T-helper 2 cell treated with Interferon-gamma antibody and Interleukin-4, amounts not matched to agents 100 ng/mL and 5 ng/mL, for 36 hours (primary cell): ENCODE data around the gene KLHDC10. TPM values are rescaled to one million over a fixed set of nuclear protein-coding genes. Genes with fewer than 3 reads are reported as not detected.
"Not testable (repeated sequence)": the region's sequence is repeated elsewhere in the genome, so short reads cannot be mapped to it uniquely, and the experiment has no call there.

Experiments used
- intact Hi-C: fragments of 100-400 bp; cut with micrococcal nuclease; formaldehyde crosslinking; loops from one replicate; pipeline ENCODE4 v1.15.1; 2023
- total RNA-seq: library from RNA; stranded (reverse); gene quantifications from 2 replicates; pipeline ENCODE4 v1.2.3, GENCODE V29; 2022

Gene KLHDC10
- total RNA-seq, 1 donor from 2014 or later = 14.5 TPM

DNA sequence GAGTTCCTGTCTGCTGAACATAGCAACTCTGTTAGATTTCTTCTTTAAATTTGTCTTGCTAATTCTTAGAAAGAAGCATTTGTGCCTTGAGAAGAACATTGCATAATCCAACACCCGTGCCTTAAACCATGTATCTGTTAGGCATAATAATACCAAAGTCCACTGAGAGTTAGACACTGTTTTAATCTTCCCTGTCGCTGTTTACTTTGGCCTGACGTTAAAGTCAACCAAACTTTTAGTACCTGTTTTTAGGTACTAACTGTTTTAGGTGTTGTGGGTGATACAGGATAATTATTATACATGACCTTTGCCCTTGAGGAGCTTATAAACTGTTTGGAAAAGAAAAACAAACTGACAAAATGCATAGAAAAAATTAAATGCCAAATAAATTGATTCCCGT lies 43.6 kb downstream of the KLHDC10 start:
- intact Hi-C loops = no loop called here

DNA sequence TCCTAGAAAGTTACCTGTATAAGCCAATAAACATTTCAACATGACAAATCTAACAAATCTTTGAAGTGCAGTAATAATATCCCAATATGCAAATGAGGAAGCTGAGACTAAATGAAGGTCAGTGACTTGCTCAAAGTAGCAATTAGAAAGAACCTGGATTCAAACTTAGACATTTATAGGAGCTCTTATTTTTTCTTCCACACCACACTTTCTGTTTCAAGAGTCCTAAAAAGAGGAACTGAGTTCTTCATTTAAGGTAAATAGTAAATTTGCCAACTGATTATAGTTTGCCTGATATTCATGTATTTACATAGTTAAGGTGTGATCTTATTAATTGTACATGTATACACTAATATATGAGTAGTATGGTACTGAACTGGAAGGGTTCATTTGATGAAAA lies 44.0 kb downstream of the KLHDC10 start:
- intact Hi-C loops = no loop called here

DNA sequence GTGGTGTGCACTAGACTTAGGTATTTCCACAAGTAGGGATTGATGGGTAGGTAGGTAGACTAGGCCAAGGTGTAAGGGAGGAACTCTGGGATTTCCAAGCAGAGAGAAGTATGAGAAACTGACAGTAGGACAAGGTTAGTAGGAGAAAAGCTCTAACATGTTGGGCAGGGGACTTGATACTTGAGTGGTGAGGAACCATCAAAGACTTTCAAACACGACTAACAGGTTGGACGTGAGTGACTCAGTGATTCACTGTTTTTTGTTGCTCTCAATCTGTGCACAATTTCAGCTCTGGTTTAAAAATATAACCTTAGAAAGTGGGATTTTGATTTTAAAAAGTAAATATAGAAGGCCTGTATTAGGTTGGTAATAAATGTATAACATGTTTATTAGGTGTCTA lies 44.4 kb downstream of the KLHDC10 start:
- intact Hi-C loops = no loop called here

DNA sequence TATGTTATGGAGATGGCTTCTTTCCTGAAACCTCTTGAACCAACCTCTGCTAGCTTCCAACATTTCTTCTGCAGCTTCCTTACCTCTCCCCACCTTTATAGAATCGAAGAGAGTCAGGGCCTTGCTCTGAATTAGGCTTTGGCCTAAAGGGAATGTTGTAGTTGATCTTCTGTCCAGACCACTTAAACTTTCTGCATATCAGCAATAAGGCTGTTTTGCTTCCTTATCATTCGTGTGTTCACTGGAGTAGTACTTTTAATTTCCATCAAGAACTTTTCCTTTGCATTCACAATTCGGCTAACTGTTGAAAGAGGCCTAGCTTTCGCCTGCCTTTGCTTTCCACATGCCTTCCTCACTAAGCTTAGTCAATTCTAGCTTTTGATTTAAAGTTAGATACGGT lies 48.0 kb downstream of the KLHDC10 start:
- intact Hi-C loops = no loop called here

DNA sequence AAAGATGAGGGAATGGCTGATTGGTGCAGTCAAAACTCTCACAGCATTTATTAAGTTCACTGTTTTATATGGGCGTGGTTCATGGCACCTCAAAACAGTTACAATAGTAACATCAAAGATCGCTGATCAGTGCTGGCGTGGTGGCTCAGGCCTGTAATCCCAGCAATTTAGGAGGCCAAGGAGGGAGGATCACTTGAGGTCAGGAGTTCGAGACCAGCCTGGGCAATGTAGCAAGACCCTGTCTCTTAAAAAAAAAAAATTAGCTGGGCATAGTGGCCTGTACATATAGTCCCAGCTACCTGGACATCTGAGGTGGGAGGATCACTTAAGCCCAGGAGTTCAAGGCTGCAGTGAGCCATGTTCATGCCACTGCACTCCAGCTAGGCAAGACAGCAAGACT lies 48.5 kb downstream of the KLHDC10 start:
- intact Hi-C loops = no loop called here

DNA sequence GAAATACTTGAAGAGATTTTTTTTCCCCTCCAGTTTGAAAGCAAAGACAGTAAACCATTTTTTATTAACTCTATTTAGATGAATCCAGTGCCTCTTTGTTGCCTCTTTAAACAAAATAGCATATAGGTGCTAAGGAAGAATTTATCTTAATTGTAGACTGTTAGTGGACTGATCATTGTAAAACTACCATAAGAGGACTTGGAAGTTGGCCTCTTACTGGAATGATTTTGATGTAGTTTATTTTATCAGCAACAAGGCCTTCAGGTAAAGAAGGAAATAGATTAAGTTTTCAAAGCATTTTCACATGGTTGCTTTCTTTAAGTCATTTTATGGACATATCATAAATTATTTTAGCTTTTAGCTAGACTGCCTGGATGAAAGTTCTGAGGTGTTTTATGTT lies 53.2 kb downstream of the KLHDC10 start:
- intact Hi-C loops = no loop called here

DNA sequence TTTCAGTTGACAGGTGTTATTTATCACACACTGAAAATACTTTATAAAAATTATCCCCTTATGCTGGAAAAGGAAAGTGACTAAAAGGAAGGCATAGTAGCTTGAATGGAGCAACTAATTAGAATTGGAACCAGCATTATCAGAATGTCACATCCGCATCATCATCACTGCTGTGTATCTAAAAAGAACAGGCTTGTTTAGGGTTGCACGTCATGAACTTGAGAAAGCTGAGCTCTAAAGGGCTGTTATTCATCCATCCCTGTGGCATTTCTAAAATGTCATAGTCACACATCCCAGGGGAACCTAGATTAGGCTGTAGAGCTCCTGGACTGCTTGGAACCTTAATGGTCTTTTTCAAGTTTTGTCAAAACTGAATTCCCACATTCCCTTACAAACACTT lies 54.4 kb downstream of the KLHDC10 start:
- intact Hi-C loops = no loop called here

DNA sequence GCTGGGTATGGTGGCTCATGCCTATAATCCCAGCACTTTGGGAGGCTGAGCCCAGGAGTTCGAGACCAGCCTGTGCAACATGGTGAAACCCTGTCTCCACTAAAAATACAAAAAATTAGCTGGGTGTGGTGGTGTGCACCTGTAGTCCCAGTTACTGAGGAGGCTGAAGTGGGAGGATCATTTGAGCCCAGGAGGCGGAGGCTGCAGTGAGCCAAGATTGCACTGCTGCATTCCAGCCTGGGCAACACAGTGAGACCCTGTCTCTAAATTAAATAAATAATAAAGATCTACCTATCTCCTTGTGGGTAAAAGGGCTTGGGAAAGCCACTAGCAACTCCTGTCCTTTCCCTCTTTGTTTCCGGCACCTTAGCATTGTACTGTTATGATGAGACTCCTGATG lies 56.5 kb downstream of the KLHDC10 start:
- intact Hi-C loops = not testable (repeated sequence)

DNA sequence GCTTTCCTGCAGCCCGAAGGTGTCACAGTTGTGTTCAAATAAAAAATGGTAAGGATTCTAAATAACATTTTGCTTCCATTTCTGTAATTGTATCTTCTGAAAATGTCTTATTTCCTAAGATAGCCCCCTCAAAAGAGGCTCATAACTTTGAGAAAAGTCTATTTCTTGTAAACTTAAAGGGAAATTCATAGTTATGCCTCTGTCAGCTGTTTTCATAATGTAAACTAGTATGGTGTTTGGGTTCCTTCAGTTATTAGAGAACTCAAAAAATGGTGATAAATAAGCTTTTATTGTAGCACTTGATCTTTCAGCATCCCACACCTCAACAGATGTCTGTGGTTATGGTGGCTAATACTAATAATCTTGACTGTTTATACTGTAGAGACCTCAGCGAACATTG lies 57.1 kb downstream of the KLHDC10 start:
- intact Hi-C loops = no loop called here

DNA sequence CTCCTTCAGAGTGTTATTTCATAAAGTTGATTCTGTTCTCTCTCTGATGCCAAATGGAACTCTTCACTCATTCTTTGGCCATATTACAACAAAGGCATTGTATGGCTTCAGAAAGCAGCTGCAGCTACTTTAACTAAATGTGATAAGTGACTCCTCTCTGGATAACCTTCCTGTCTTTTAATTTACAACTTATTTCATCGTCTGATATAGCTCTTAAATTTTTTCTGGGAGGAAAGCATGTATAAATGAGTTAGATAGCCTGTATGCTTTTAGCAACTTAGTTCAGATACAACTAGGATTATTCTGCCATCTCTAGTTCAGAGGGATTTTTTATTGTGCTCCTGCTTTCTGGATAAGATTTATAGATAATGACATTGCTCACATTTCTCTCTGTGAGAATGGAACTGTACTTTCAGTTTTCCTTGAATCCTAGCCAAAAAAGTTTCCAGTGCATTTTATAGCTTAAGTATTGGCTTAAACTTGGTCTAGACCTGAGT lies 57.5 kb downstream of the KLHDC10 start:
- intact Hi-C loops = no loop called here

DNA sequence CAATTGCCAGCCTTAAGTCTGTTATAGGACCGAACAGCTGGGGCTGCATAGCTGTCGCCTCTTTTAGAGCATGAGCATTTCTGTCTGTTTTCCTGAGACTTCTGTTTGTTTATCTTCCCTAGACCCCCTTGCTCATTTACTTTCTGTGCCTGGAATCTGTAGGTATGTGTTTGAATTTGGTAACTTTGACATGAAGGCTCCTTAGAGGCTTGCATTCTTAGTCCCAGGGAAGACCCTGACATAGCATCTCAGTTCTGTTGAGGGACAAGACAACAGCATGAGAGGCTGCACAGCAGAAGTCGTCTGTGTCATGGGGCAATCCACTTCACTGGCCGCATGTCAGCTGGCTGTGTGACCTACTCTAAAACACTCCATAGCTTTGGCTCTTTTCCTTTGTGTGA lies 58.7 kb downstream of the KLHDC10 start:
- intact Hi-C loops = no loop called here

DNA sequence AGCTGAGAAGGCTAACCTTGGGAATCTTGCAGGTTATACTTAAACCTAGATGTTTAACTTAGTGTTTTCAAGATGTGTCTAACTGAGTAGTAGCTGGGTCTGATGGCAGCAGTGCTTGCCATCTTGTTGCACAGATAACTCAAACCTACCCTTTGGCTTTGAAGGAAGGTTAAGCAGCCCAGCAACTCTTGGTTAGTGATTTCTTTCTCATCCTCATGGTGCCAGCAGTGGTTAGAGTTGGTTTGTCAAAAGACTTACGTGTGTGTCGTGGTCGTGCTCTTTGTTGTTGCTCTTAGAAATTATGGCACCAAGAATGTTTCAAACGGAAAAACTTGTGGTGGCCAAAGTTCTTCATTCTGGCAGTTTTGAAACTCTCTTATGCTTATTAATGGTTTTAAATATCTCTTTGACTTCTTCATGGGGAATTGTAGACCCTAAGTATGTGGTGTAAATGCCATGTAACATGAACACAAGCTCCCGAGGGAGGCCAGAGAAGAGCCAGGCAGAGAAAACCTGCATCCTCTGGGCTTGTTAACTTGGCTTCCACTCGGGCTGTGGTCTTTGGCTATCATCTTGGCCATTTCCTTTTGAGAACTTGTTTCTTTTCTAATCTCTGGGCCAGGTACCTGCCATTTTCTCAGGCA lies 61.0 kb downstream of the KLHDC10 start:
- intact Hi-C loops = no loop called here

DNA sequence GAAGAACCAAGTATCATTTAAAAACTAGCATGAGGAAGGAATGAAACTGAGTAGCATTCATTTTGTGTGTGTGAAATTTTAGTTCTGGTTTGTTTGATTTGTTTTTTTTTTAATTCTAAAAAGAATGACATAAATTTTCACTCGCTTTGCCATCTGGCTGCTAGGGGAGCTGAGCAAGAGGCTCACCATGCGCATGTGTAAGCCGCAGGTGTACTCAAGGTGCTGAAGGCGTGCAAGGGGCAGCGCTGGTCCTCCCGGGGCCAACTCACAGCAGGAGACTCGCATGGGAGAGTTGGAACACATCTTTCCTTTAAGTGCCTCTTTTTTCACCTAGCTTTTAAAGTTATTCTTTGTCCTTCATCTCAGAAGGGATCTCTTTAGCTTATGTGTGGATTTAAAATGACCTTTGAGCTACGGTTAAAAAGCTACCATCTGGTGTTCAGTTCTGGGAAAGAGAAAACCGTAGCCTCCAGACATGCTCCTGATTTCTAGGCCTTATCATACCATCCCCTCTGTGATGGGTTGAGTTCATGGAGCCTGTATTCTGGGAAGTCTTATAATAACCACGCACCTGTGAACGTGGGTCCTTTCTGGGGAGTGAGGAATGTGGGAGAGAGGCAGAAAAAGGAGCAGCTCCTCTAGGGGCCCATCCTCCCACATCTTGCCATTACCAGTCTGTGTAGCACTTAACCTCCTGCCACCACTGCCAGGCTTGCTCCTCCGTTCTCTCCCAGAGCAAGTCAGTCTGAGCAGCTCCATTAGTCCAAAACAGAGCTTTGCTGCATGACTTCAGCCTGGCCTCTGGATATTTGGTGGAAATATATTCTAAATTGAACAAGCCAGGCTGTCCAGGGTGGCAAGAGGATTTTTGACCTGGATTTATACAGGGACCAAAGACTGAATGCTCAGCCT lies 61.9 kb downstream of the KLHDC10 start:
- intact Hi-C loops = no loop called here

DNA sequence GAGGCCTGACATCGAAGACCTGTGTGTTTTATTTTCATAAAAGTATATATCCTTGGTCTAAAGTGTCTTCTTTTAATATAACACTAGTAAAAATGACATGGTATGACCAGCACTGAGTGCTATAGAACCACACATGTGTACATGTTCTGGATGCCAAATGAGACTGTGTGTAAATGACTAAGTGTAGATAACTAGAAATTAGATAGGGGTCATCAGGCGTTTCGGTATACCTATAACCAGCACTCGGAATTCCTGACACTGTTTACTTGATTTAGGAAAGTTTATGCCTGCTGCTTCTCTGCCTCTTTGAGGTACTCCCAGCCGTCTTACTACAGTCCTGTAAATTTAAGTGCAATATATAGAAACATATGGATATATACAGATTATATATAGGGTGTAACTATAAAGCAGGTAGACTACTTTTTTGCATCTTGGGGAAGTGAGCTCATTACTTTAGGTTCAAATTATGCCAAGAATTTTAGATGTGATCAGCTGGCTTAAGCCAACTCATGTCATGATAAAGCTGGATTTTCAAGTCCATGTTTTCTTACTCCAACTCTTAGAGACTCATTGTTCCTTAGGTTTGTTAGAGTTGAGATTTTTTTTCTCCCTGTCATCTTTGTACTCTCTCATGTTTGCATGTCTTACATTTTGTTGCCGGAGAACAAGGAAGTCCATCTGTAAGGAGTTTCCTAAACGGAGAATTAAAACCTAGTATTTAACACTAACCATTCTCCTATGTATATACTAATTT lies 62.9 kb downstream of the KLHDC10 start:
- intact Hi-C loops = no loop called here

DNA sequence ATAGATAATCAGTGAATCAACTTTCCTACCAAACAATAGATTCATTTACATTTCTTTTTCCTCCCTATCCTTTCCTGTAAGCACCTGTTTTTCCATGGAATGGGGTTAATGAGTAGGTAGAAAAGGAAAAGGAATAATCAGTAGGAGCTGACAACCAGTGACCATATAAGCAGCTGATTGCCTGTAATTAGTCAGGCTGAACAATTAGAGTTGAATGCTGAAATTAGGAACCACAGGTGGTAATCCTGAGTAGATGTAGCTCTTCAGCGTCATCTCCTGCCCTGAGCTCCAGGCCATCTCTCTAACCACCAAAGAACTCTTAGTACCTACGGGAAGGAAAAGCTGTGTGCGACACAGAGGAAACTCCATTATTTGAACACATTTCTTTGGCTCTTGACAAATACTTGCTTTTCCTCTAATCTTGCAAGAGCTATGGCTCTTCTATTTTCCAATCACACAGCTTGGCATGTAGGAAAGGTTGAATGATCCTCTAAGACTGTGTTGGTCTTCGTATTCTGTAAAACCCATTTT lies 63.8 kb downstream of the KLHDC10 start:
- intact Hi-C loops = no loop called here

DNA sequence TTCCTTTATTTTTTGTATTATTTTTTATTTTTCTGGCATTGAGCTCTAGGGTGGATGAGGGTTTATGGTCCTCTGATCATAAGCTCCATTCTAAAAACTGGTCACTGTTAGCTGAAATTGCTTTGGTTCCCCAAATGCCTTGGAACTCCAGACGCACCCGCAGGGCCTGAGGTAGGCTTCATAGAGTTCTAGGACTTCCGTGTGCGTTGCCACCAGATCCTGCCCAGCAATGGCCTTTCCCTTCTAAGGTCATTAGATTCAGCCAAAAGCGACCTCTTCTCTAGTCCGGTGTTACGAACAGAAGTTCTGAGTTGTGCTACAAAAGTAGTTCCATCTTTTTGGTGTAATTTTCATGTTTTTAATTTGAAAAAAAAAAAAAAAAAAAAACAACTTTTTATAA lies 64.4 kb downstream of the KLHDC10 start:
- intact Hi-C loops = no loop called here

DNA sequence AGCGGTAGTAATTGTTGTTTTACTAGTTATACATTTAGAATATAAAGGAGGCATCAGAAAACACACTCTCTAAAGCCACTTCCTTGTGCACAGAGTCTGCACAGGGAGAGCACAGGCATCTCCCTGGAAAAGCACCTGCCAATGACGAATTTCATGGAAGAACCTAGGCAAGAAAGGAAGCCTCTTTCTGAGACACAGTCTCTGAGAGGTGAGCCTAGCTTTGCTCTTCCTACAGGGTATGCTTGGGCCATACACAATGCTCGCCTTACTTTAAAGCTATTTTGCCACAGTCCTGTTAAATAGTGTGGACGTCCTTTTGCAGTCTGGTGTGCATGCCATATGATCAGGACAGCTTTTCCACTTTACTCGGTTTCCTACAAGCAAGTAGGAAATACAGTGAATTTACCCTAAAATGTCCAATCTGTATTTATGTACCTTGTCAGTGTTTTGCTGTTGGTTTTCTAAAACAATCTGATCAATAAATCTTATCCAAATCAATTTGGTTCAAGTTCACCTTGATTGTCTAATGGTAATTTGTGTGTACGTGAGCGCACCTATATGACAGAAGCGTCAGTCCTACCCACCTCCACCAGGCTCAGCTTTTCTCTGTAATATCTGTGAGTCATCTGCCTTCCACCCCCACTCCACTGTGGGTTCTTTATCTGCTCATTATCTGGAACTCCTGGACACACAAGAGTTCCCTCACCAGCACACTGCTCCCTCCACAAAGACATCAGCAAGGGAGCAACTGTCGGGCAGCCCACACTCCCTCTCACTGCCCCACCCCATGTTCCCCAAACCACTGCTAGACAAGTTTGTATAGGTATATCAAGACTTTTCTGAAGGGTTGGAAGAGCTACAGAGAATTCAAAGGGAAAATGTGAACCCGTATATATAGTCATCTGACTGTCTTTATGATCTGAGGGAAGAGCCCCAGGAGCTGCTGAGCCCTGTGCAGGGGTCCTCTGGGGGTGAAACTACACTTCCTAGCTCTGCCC lies 65.2 kb downstream of the KLHDC10 start:
- intact Hi-C loops = no loop called here

DNA sequence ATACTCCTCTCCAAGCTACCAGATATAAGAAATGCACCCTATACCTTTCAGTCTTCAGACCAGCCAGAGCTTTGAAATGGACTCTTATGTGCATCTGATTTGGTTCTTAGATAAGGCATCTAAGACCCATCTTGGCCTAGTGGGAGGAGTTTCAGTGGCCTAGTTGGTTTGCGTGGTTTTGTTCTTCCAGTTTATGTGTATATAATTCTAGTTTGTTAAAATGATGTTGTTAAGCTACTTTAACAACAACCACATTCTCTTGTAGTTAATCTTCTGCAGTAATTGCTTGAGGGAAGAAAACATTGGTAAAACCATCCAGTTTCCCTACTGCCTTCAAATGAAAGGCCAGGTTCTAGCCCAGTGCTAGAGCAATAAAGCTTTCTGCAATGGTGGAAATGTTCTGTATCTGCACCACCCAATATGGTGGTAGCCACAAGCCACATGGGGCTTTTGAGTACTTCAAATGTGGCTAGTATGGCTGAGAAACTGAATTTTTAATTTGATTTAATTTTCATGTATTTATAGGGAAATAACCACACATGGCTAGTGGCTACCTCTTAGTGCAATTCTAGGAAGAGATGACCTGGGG lies 66.3 kb downstream of the KLHDC10 start:
- intact Hi-C loops = no loop called here

DNA sequence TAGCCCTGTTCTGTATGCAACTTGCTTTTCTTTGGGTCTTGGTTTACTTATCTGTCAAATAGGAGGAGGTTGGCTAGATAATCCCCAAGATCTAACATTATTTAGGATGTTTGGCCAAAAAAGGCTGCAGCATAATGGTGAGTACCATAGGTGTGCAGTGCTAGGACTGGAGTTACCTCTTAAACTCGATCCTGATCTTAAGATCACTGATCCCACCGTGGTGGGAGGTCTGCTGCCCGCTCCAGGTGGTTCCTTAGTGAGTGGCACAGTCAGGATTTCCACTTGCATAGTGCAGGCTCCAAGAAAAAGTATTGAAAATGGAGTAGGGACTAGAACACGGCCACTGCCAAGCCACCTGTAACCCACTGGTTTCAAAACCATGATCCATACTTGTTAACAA lies 66.9 kb downstream of the KLHDC10 start:
- intact Hi-C loops = no loop called here
